Measurements from ENCODE around the gene SIGLEC11. TPM values are rescaled to one million over a fixed set of nuclear protein-coding genes. Genes with fewer than 3 reads are reported as not detected.

The SIGLEC11 gene
- total RNA-seq, 4 donors from 2014 or later: 1.7 to 9.0 (median 5.1) TPM

- DNase-seq (ENCODE audit: low spot score) (no peak), ATAC-seq (ENCODE audit: low FRiP score) (no peak)
- no peak for TF ChIP-seq CTCF (IDR thresholded peaks at IDR 0.05)
These were observed 41.5 kb upstream of the SIGLEC11 start for GRCh38 chr19:50002386-50002960.

- TF ChIP-seq CTCF (IDR thresholded peaks at IDR 0.05): no peak
- no peak for DNase-seq (ENCODE audit: low spot score)
- no peak for ATAC-seq (ENCODE audit: low FRiP score)
These were observed 40.8 kb upstream of the SIGLEC11 start for GRCh38 chr19:50001775-50002174.

GRCh38 chr19:50000841-50001557 lies 40.0 kb upstream of the SIGLEC11 start:
- ATAC-seq (ENCODE audit: low FRiP score): no peak
- TF ChIP-seq CTCF (IDR thresholded peaks at IDR 0.05): no peak
- no peak for DNase-seq (ENCODE audit: low spot score)

GRCh38 chr19:50000038-50000840 lies 39.3 kb upstream of the SIGLEC11 start:
- DNase-seq (ENCODE audit: low spot score) (no peak), ATAC-seq (ENCODE audit: low FRiP score) (no peak)
- TF ChIP-seq CTCF (IDR thresholded peaks at IDR 0.05): no peak

GRCh38 chr19:49999371-50000010 lies 38.5 kb upstream of the SIGLEC11 start:
- DNase-seq (ENCODE audit: low spot score) (no peak), ATAC-seq (ENCODE audit: low FRiP score) (no peak)
- no peak for TF ChIP-seq CTCF (IDR thresholded peaks at IDR 0.05)

- ATAC-seq (ENCODE audit: low FRiP score) (no peak), DNase-seq (ENCODE audit: low spot score) (no peak)
- no peak for TF ChIP-seq CTCF (IDR thresholded peaks at IDR 0.05)
These were observed 36.7 kb upstream of the SIGLEC11 start for GRCh38 chr19:49997709-49998108.
